ENCODE data around the gene FERMT3.
A peak's percentile ranks its signal among the peaks of the same experiment; 100 is the strongest.

FERMT3 gene

GRCh38 chr11:64202992-64203391 lies 3.5 kb upstream of the FERMT3 start:
- DNase-seq (ENCODE audit: extremely low spot score), result no peak
- no peak for TF ChIP-seq CTCF (IDR thresholded peaks at IDR 0.05; ENCODE audit: control extremely low read depth, extremely low read depth, low read depth, missing control alignments)
- CTCF ChIA-PET, result interaction anchor here (1.0 to 16.7 kb wide), 7 partner anchors 11 to 129 kb away, joined by 3 to 368 read pairs (median 27); partner anchors contain the start of genes CATSPERZ, DNAJC4, ESRRA and FKBP2
- POLR2A ChIA-PET, result interaction anchor here (0.9 to 1.3 kb wide), 2 partner anchors 12 to 18 kb away, joined by 3 to 4 read pairs; no protein-coding TSS in a partner anchor

GRCh38 chr11:64203421-64204079 lies 3.0 kb upstream of the FERMT3 start:
- ChIA-PET POLR2A (interaction anchor here (0.9 to 2.8 kb wide), 4 partner anchors 11 to 101 kb away, joined by 3 to 17 read pairs (median 6); no protein-coding TSS in a partner anchor), CTCF (interaction anchor here (0.7 to 16.7 kb wide), 14 partner anchors 8 to 172 kb away, joined by 3 to 368 read pairs (median 18); partner anchors contain the start of genes CATSPERZ, DNAJC4, ESRRA and FKBP2)
- DNase-seq (ENCODE audit: extremely low spot score), result no peak
- no peak for TF ChIP-seq CTCF (IDR thresholded peaks at IDR 0.05; ENCODE audit: control extremely low read depth, extremely low read depth, low read depth, missing control alignments)

GRCh38 chr11:64204080-64204440 lies 2.5 kb upstream of the FERMT3 start:
- no peak for DNase-seq (ENCODE audit: extremely low spot score)
- TF ChIP-seq CTCF (IDR thresholded peaks at IDR 0.05; ENCODE audit: control extremely low read depth, extremely low read depth, low read depth, missing control alignments), result no peak
- POLR2A ChIA-PET, result interaction anchor here (0.7 to 4.7 kb wide), 6 partner anchors 10 to 113 kb away, joined by 3 to 36 read pairs (median 8); partner anchors contain the start of genes FKBP2, STIP1 and TRMT112

GRCh38 chr11:64204464-64204989 lies 2.0 kb upstream of the FERMT3 start:
- CTCF ChIA-PET, result interaction anchor here (0.6 to 16.7 kb wide), 26 partner anchors 9 to 204 kb away, joined by 3 to 368 read pairs (median 6); partner anchors contain the start of genes BAD, CATSPERZ, DNAJC4 and ESRRA
- TF ChIP-seq CTCF (IDR thresholded peaks at IDR 0.05; ENCODE audit: control extremely low read depth, extremely low read depth, low read depth, missing control alignments), result peak; percentile 84
- peak; percentile 83 for DNase-seq (ENCODE audit: extremely low spot score)
- POLR2A ChIA-PET, result interaction anchor here (0.5 to 4.7 kb wide), 9 partner anchors 13 to 1373 kb away, joined by 3 to 36 read pairs (median 6); partner anchors contain the start of genes FKBP2, NUDT22, STIP1 and STX5

More at GRCh38 chr11:64204080-64204440, 2.5 kb upstream of the FERMT3 start:
- CTCF ChIA-PET, result interaction anchor here (0.6 to 16.7 kb wide), 25 partner anchors 8 to 203 kb away, joined by 3 to 368 read pairs (median 6); partner anchors contain the start of genes CATSPERZ, DNAJC4, ESRRA and FKBP2

GRCh38 chr11:64207256-64208085 lies 950 bp downstream of the FERMT3 start:
- TF ChIP-seq CTCF (IDR thresholded peaks at IDR 0.05; ENCODE audit: control extremely low read depth, extremely low read depth, low read depth, missing control alignments), result no peak
- ChIA-PET CTCF (interaction anchor here (1.2 to 16.7 kb wide), 7 partner anchors 16 to 207 kb away, joined by 4 to 368 read pairs (median 24); partner anchors contain the start of genes CATSPERZ, DNAJC4, ESRRA and FKBP2), POLR2A (interaction anchor here (0.6 to 4.7 kb wide), 10 partner anchors 10 to 97 kb away, joined by 4 to 36 read pairs (median 8); partner anchors contain the start of genes FKBP2, NUDT22, STIP1 and TRPT1)
- peak; percentile 91 for DNase-seq (ENCODE audit: extremely low spot score)
